Measurements from ENCODE around the gene RAB3C. TPM values are rescaled to one million over a fixed set of nuclear protein-coding genes. Genes with fewer than 3 reads are reported as not detected.

RAB3C gene
- total and polyA plus RNA-seq, 2 experiments from 2014 or later, result 15.0 to 30.6 TPM

GRCh38 chr5:58542709-58543108 is 40.2 kb upstream of the RAB3C start:
- Histone ChIP-seq H3K27me3 (ENCODE audit: insufficient read depth) (no peaks in the 10 kb centered on the region), H3K4me2 (no peak overlapping the region), H2AFZ (no peak overlapping the region), H3K36me3 (ENCODE audit: insufficient read depth) (peaks cover 8% of the 10 kb centered on the region; the same call in 1 of the 2 replicates), H3K4me1 (ENCODE audit: insufficient read depth) (no peaks in the 10 kb centered on the region), H3K4me3 (no peak overlapping the region), H3F3A (replicated peaks; ENCODE audit: low read depth) (no peaks in the 10 kb centered on the region), H3K79me2 (replicated peaks; ENCODE audit: insufficient read depth) (no peaks in the 10 kb centered on the region), H4K20me1 (replicated peaks; ENCODE audit: insufficient read depth) (no peaks in the 10 kb centered on the region), H3K27ac (ENCODE audit: low read depth) (no peak overlapping the region), H3K9me2 (ENCODE audit: insufficient read depth) (peaks cover 10% of the 10 kb centered on the region)
- peaks cover 26% of the 10 kb centered on the region; the same call in 2 of the 3 replicates for H3K36me3 Mint-ChIP-seq (ENCODE audit: low read depth)
- H3K4me3 Mint-ChIP-seq, result no peak overlapping the region
- ATAC-seq (no peak), DNase-seq (ENCODE audit: low spot score) (no peak)
- H3K9me3 Mint-ChIP-seq, result peaks cover 50% of the 10 kb centered on the region
- no peaks in the 10 kb centered on the region; the same call in 2 of the 3 replicates for H3K4me1 Mint-ChIP-seq
- no peak for TF ChIP-seq ZNF331 (CRISPR knock-in tag; IDR thresholded peaks at IDR 0.05; ENCODE audit: low read depth)
- no peak for TF ChIP-seq JUNB (IDR thresholded peaks at IDR 0.05; ENCODE audit: unreplicated experiment)
- TF ChIP-seq NANOG (IDR thresholded peaks at IDR 0.05; ENCODE audit: borderline replicate concordance), result no peak
- no peak for TF ChIP-seq ZNF114 (CRISPR knock-in tag; IDR thresholded peaks at IDR 0.05)
- no peak for TF ChIP-seq EZH2phosphoT487 (IDR thresholded peaks at IDR 0.05; ENCODE audit: unreplicated experiment)
- no peak for TF ChIP-seq ETS1 (IDR thresholded peaks at IDR 0.05)
- no peak for TF ChIP-seq CREB1 (CRISPR knock-in tag; IDR thresholded peaks at IDR 0.05; ENCODE audit: low read depth)
- TF ChIP-seq CTCF (conservative IDR thresholded peaks at IDR 0.05; ENCODE audit: low read depth in 2 of 2), result no peak
- no peak for TF ChIP-seq ZNF462 (CRISPR knock-in tag; IDR thresholded peaks at IDR 0.05)
- TF ChIP-seq REST (IDR thresholded peaks at IDR 0.05; ENCODE audit: unreplicated experiment), result no peak
- TF ChIP-seq STAT1 (IDR thresholded peaks at IDR 0.05; ENCODE audit: unreplicated experiment), result no peak
- TF ChIP-seq EZH2 (IDR thresholded peaks at IDR 0.05; ENCODE audit: low read depth, unreplicated experiment), result no peak
- no peak for TF ChIP-seq POLR2AphosphoS5 (IDR thresholded peaks at IDR 0.05; ENCODE audit: low read depth)
- H3K27me3 Mint-ChIP-seq (ENCODE audit: insufficient read depth, low read depth, poor library complexity), result no peaks in the 10 kb centered on the region
- H3K27ac Mint-ChIP-seq, result no peak overlapping the region
